IMR-90 (cell line): Measurements from ENCODE around the gene SGCE. TPM values are rescaled to one million over a fixed set of nuclear protein-coding genes. Genes with fewer than 3 reads are reported as not detected.

ENCODE experiments used
- ATAC-seq: fragments of 200-7000 bp; cut with Tn5 transposase; 2 replicates; pipeline ENCODE4 v1.9.1; 2020; ENCODE audit warnings: low read depth, mild to moderate bottlenecking, moderate library complexity
- BruUV-seq: library from RNA; stranded (reverse); fragments of 400-500 nt; replicated peaks from 2 replicates; lab custom pipeline; 2021; lab: Mats Ljungman, UMichigan
- CTCF ChIA-PET: fragments of 300-600 bp; formaldehyde crosslinking; extraction: SDS; loops from one replicate; lab custom pipeline; 2021; ENCODE audit warnings: antibody characterized with exemption; lab: Yijun Ruan, JAX
- POLR2A ChIA-PET: fragments of 300-600 bp; sonication (Branson Sonifier 250); formaldehyde crosslinking; loops from one replicate; lab custom pipeline; 2022; ENCODE audit warnings: antibody characterized with exemption; ENCODE audit not compliant: unreplicated experiment; lab: Charles Lee
- DNase-seq: peaks from one replicate; pipeline ENCODE4 v3.0.0; 2013
- H2AFZ ChIP-seq: replicated peaks from 2 replicates; pipeline ENCODE3; 2013; ENCODE audit warnings: low read length, mild to moderate bottlenecking; ENCODE audit not compliant: poor library complexity
- H2AK5ac ChIP-seq: 2 replicates; pipeline ENCODE4 v1.6.1; 2013; ENCODE audit warnings: low read depth, low read length, inconsistent platforms
- H2AK9ac ChIP-seq: replicated peaks from 2 replicates; pipeline ENCODE3; 2013; ENCODE audit warnings: mild to moderate bottlenecking, low read depth, low read length, moderate library complexity; ENCODE audit not compliant: poor library complexity
- H2BK120ac ChIP-seq: 2 replicates; pipeline ENCODE4 v1.6.1; 2013; ENCODE audit warnings: low read depth, low read length, inconsistent platforms
- H2BK15ac ChIP-seq: 3 replicates; pipeline ENCODE4 v1.6.1; 2013; ENCODE audit warnings: low read depth, low read length, inconsistent platforms
- H2BK20ac ChIP-seq: 2 replicates; pipeline ENCODE4 v1.6.1; 2013; ENCODE audit warnings: low read depth, mild to moderate bottlenecking, inconsistent platforms, low read length, moderate library complexity
- H2BK5ac ChIP-seq: 2 replicates; pipeline ENCODE4 v1.6.1; 2013; ENCODE audit warnings: mild to moderate bottlenecking, low read depth, low read length, inconsistent platforms; ENCODE audit not compliant: poor library complexity, severe bottlenecking
- H3K14ac ChIP-seq: replicated peaks from 2 replicates; pipeline ENCODE4 v1.6.1; 2013; ENCODE audit warnings: low read depth, low read length, inconsistent platforms
- H3K18ac ChIP-seq: 2 replicates; pipeline ENCODE4 v1.6.1; 2013; ENCODE audit warnings: low read depth, low read length, control low read depth
- H3K23ac ChIP-seq: 2 replicates; pipeline ENCODE4 v1.6.1; 2013; ENCODE audit warnings: low read depth, low read length, inconsistent platforms
- H3K27ac ChIP-seq: 2 replicates; pipeline ENCODE4 v1.5.1; 2013; ENCODE audit warnings: mild to moderate bottlenecking, control low read depth, low read length; ENCODE audit not compliant: insufficient read depth
- H3K27me3 ChIP-seq: 2 replicates; pipeline ENCODE4 v1.6.1; 2013; ENCODE audit warnings: low read length; ENCODE audit not compliant: control insufficient read depth, insufficient read depth
- H3K36me3 ChIP-seq: 2 replicates; pipeline ENCODE4 v1.6.1; 2013; ENCODE audit warnings: low read length, mixed read lengths; ENCODE audit not compliant: control insufficient read depth, insufficient read depth
- H3K4ac ChIP-seq: 2 replicates; pipeline ENCODE4 v1.6.1; 2013; ENCODE audit warnings: low read depth, low read length, inconsistent platforms
- H3K4me1 ChIP-seq: 2 replicates; pipeline ENCODE4 v1.6.1; 2013; ENCODE audit warnings: low read length, mixed read lengths; ENCODE audit not compliant: control insufficient read depth, insufficient read depth
- H3K4me2 ChIP-seq: 2 replicates; pipeline ENCODE4 v1.6.1; 2013; ENCODE audit warnings: low read depth, mild to moderate bottlenecking, control low read depth, low read length, moderate library complexity
- H3K4me3 ChIP-seq: 2 replicates; pipeline ENCODE4 v1.5.1; 2013; ENCODE audit warnings: low read depth, mild to moderate bottlenecking, control low read depth, low read length, moderate library complexity; ENCODE audit not compliant: insufficient read depth
- H3K56ac ChIP-seq: 2 replicates; pipeline ENCODE4 v1.6.1; 2013; ENCODE audit warnings: low read length, inconsistent platforms; ENCODE audit not compliant: insufficient read depth; ENCODE audit errors: extremely low read depth
- H3K79me1 ChIP-seq, 2 experiments: 2 replicates each; pipeline ENCODE4 v1.6.1; 2013; ENCODE audit warnings: low read length in 2 of 2, inconsistent platforms in 1 of 2, low read depth in 1 of 2
- H3K9ac ChIP-seq: 2 replicates; pipeline ENCODE4 v1.6.1; 2013; ENCODE audit warnings: low read depth, low read length, control low read depth
- H3K9me1 ChIP-seq: 2 replicates; pipeline ENCODE4 v1.6.1; 2013; ENCODE audit warnings: low read length, inconsistent platforms; ENCODE audit not compliant: insufficient read depth
- H3K9me3 ChIP-seq: 2 replicates; pipeline ENCODE4 v1.6.1; 2013; ENCODE audit warnings: low read length; ENCODE audit not compliant: control insufficient read depth, insufficient read depth
- H4K20me1 ChIP-seq: 2 replicates; pipeline ENCODE4 v1.6.1; 2013; ENCODE audit warnings: low read length, inconsistent platforms; ENCODE audit not compliant: insufficient read depth
- H4K5ac ChIP-seq: 2 replicates; pipeline ENCODE4 v1.6.1; 2013; ENCODE audit warnings: mild to moderate bottlenecking, low read depth, low read length, control low read depth
- H4K8ac ChIP-seq, 2 experiments: 2 replicates each; pipeline ENCODE4 v1.6.1; 2013; ENCODE audit warnings: low read depth in 2 of 2, low read length in 2 of 2, control low read depth in 1 of 2, inconsistent platforms in 1 of 2
- H4K91ac ChIP-seq: 2 replicates; pipeline ENCODE4 v1.6.1; 2013; ENCODE audit warnings: low read depth, low read length, inconsistent platforms; ENCODE audit not compliant: insufficient read depth
- BHLHE40 ChIP-seq: fragments of 150-350 bp; IDR thresholded peaks from 2 replicates; pipeline ENCODE4 v1.6.1; 2016; ENCODE audit warnings: mild to moderate bottlenecking, low read depth, low read length
- CEBPB ChIP-seq: IDR thresholded peaks from 2 replicates; pipeline ENCODE4 v1.6.1; 2012; ENCODE audit warnings: low read depth, low read length, improper control_type of control experiment
- CHD1 ChIP-seq: IDR thresholded peaks from 2 replicates; pipeline ENCODE4 v1.6.1; 2012; ENCODE audit warnings: low read depth, low read length, improper control_type of control experiment
- FOS ChIP-seq: fragments of 150-350 bp; IDR thresholded peaks from 2 replicates; pipeline ENCODE4 v1.6.1; 2016; ENCODE audit warnings: low read depth, low read length
- MAFK ChIP-seq: IDR thresholded peaks from 2 replicates; pipeline ENCODE4 v1.6.1; 2012; ENCODE audit warnings: low read depth, low read length, improper control_type of control experiment
- MAZ ChIP-seq: IDR thresholded peaks from 2 replicates; pipeline ENCODE4 v1.6.1; 2012; ENCODE audit warnings: low read depth, mild to moderate bottlenecking, low read length, improper control_type of control experiment, moderate library complexity, borderline replicate concordance
- RAD21 ChIP-seq: IDR thresholded peaks from 2 replicates; pipeline ENCODE4 v1.6.1; 2012; ENCODE audit warnings: low read length, improper control_type of control experiment
- RCOR1 ChIP-seq: IDR thresholded peaks from 2 replicates; pipeline ENCODE4 v1.6.1; 2012; ENCODE audit warnings: mild to moderate bottlenecking, low read length, improper control_type of control experiment; ENCODE audit not compliant: insufficient replicate concordance
- SMC3 ChIP-seq: fragments of 150-350 bp; IDR thresholded peaks from 2 replicates; pipeline ENCODE4 v1.6.1; 2016; ENCODE audit warnings: low read depth, mild to moderate bottlenecking, antibody characterized with exemption, low read length, moderate library complexity
- WGBS, 2 experiments: methylation state at CpG; one replicate each; pipeline versions ENCODE4 v1.1.5 to v1.1.7; 2013; ENCODE audit warnings: missing lambda C conversion rate in 2 of 2; ENCODE audit not compliant: insufficient read length in 1 of 2; ENCODE audit errors: extremely low coverage in 2 of 2; 5-methylcytosine and 5-hydroxymethylcytosine counted together
- dilution Hi-C: fragments of 300-500 bp; cut with HindIII; formaldehyde crosslinking; loops from one replicate; pipeline ENCODE4 v1.14.3; 2018; ENCODE audit warnings: low sequenced_read_pairs; ENCODE audit not compliant: unreplicated experiment
- in situ Hi-C: fragments of 300-500 bp; cut with MboI; formaldehyde crosslinking; loops from 3 replicates; pipeline ENCODE4 v1.14.3; 2019; ENCODE audit warnings: low sequenced_read_pairs, inconsistent platforms, mixed read lengths
- intact Hi-C: fragments of 100-400 bp; cut with micrococcal nuclease; formaldehyde crosslinking; loops from 2 replicates; pipeline ENCODE4 v1.10.0; 2022
- polyA plus RNA-seq, 3 experiments: library from polyadenylated mRNA; depleted of rRNA; stranded (reverse); fragments of >200 nt; gene quantifications; 2 replicates each; pipeline ENCODE4 v1.2.3, GENCODE V29; 2012; ENCODE audit warnings: low replicate concordance in 1 of 3
- total RNA-seq: library from RNA; depleted of rRNA; stranded (reverse); fragments of >200 nt; gene quantifications from 2 replicates; pipeline ENCODE4 v1.2.3, GENCODE V29; 2012
- TF ChIP-seq, protein P1 (sequence below): fragments of 150-350 bp; IDR thresholded peaks from 2 replicates; pipeline ENCODE4 v1.6.1; 2017; ENCODE audit warnings: mild to moderate bottlenecking, antibody characterized with exemption, low read length, low read depth
- TF ChIP-seq, protein P2 (sequence below): fragments of 150-350 bp; IDR thresholded peaks from 2 replicates; pipeline ENCODE4 v1.6.1; 2016; ENCODE audit warnings: low read depth, mild to moderate bottlenecking, low read length, moderate library complexity, borderline replicate concordance

SGCE gene
- total and polyA plus RNA-seq, 2 of the 4 experiments (the other 2 are of a cell fraction), result 39.4 to 40.5 TPM

DNA sequence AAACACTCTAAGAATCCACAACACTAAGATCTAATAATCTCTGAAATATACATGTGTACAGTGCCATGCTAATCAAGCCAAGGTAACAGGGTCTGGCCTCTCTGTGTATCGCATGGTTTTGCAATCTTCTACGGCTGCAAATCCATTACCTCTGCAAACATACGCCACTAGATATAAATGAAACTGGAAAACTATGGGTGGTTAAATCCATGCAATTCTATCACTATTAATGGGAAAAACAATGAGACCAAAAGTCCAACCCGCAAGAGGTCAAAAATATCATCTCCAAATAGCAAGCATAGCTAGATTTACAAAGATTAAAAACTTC lies 23.0 kb downstream of the SGCE start:
- in situ Hi-C loops, result no loop called here
- Histone ChIP-seq H3K9me3 (no peaks in the 10 kb centered on the region), H2AK9ac (no peak overlapping the region), H2BK120ac (no peak overlapping the region), H3K79me1 (peaks cover 3 to 13% of the 10 kb centered on the region in 2 experiments; a peak in 2 of 4 replicates), H3K14ac (no peak overlapping the region; the same call in 1 of the 2 replicates), H3K36me3 (no peaks in the 10 kb centered on the region), H3K4me1 (peaks cover 2% of the 10 kb centered on the region; the same call in 1 of the 2 replicates), H3K4ac (no peak overlapping the region), H3K4me2 (no peak overlapping the region), H2AFZ (no peak overlapping the region), H2BK5ac (no peak overlapping the region), H4K5ac (no peak overlapping the region), H3K9me1 (no peaks in the 10 kb centered on the region), H3K56ac (no peak overlapping the region), H4K8ac (no peak overlapping the region), H2AK5ac (no peak overlapping the region), H3K27ac (no peak overlapping the region), H4K20me1 (peaks cover 9% of the 10 kb centered on the region; the same call in 1 of the 2 replicates), H2BK20ac (no peak overlapping the region), H3K18ac (no peak overlapping the region), H4K91ac (no peak overlapping the region), H3K4me3 (no peak overlapping the region), H2BK15ac (no peak overlapping the region), H3K9ac (no peak overlapping the region), H3K27me3 (no peaks in the 10 kb centered on the region), H3K23ac (no peak overlapping the region)
- DNase-seq (no peak), ATAC-seq (no peak)
- ChIA-PET POLR2A (no interaction called here), CTCF (no interaction called here)
- TF ChIP-seq FOS (no peak), BHLHE40 (no peak), RAD21 (no peak), RCOR1 (no peak), MAZ (no peak), CHD1 (no peak), MAFK (no peak), CEBPB (no peak), SMC3 (no peak)
- TF ChIP-seq, protein P1, sequence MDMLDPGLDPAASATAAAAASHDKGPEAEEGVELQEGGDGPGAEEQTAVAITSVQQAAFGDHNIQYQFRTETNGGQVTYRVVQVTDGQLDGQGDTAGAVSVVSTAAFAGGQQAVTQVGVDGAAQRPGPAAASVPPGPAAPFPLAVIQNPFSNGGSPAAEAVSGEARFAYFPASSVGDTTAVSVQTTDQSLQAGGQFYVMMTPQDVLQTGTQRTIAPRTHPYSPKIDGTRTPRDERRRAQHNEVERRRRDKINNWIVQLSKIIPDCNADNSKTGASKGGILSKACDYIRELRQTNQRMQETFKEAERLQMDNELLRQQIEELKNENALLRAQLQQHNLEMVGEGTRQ, result no peak
- TF ChIP-seq, protein P2, sequence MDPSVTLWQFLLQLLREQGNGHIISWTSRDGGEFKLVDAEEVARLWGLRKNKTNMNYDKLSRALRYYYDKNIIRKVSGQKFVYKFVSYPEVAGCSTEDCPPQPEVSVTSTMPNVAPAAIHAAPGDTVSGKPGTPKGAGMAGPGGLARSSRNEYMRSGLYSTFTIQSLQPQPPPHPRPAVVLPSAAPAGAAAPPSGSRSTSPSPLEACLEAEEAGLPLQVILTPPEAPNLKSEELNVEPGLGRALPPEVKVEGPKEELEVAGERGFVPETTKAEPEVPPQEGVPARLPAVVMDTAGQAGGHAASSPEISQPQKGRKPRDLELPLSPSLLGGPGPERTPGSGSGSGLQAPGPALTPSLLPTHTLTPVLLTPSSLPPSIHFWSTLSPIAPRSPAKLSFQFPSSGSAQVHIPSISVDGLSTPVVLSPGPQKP, result no peak
- BruUV-seq, result no TSS peak
- dilution Hi-C loops, result no loop called here
- intact Hi-C loops, result loop anchor here (1.0 kb wide), 1 partner anchor 843 kb away; no protein-coding TSS in a partner anchor
- no CpG with 5 or more reads among the region's 4 CpGs for WGBS, 2 experiments
